H1 (cell line): Measurements from ENCODE around the gene ACBD4. TPM values are rescaled to one million over a fixed set of nuclear protein-coding genes. Genes with fewer than 3 reads are reported as not detected.

Source experiments
- CHD1 ChIP-seq: IDR thresholded peaks from 2 replicates; pipeline ENCODE4 v1.6.1; 2012; ENCODE audit warnings: low read depth, low read length, improper control_type of control experiment
- SIN3A ChIP-seq, 2 experiments: IDR thresholded peaks in 1 of 2; conservative IDR thresholded peaks in 1 of 2; 2 replicates each; pipeline ENCODE4 v1.6.1; 2011 to 2012; ENCODE audit warnings: low read length in 2 of 2, improper control_type of control experiment in 1 of 2, low read depth in 1 of 2, mild to moderate bottlenecking in 1 of 2
- SP1 ChIP-seq: IDR thresholded peaks from 2 replicates; pipeline ENCODE4 v1.6.1; 2011; ENCODE audit warnings: low read depth, low read length
- polyA plus RNA-seq, 7 experiments: library from polyadenylated mRNA; depleted of rRNA in 3 of 7; stranded (reverse) in 5 of 7; unstranded in 2 of 7; fragments of >200 nt in 5 of 7; fragments of 200-250 nt in 2 of 7; gene quantifications; 1 replicate in 5 of 7; 2 replicates in 1 of 7; 4 replicates in 1 of 7; pipeline versions ENCODE4 v1.2.1 to v1.2.3, GENCODE V29; 2011 to 2013; ENCODE audit warnings: missing spikeins in 2 of 7, mixed read lengths in 2 of 7
- total RNA-seq: library from RNA; stranded (reverse); fragmentation: NEBNext Ultra II Directional; extraction: Animal tissue kit (Norgen Biotek cat#: 25700); gene quantifications from 2 replicates; pipeline ENCODE4 v1.2.1, GENCODE V29; 2021

Gene ACBD4
- total and polyA plus RNA-seq, 2 of the 8 experiments (the other 6 are each of a cell fraction or from before 2014, with no cell fraction given) = 7.3 to 10.7 TPM

- no peak for TF ChIP-seq SIN3A (conservative IDR thresholded peaks at IDR 0.05 in 1 of 2, IDR thresholded peaks at IDR 0.05 in 1 of 2; ENCODE audit: low read depth in 1 of 2, low read length in 2 of 2)
- TF ChIP-seq SP1 = no peak
- TF ChIP-seq CHD1 = no peak
Observed at GRCh38 chr17:45088741-45089140, 46.7 kb upstream of the ACBD4 start (continued).
